GM12878 (cell line): ENCODE results near the gene MEP1B. TPM values are rescaled to one million over a fixed set of nuclear protein-coding genes. Genes with fewer than 3 reads are reported as not detected.

ENCODE experiments used
- ATAC-seq: fragments of 200-7000 bp; cut with Tn5 transposase; 3 replicates; pipeline ENCODE4 v1.9.1; 2020; ENCODE audit warnings: mild to moderate bottlenecking, moderate library complexity
- BruUV-seq: library from RNA; stranded (reverse); fragments of 400-500 nt; replicated peaks from 2 replicates; lab custom pipeline; 2021; lab: Mats Ljungman, UMichigan
- CTCF ChIA-PET: fragments of 300-600 bp; sonication (Branson Sonifier 250); formaldehyde crosslinking; extraction: SDS; loops from one replicate; lab custom pipeline; 2021; ENCODE audit warnings: inconsistent platforms; lab: Yijun Ruan, JAX
- POLR2A ChIA-PET: fragments of 350-600 bp; formaldehyde crosslinking; extraction: SDS; loops from one replicate; lab custom pipeline; 2021; ENCODE audit warnings: inconsistent platforms; lab: Charles Lee
- RAD21 ChIA-PET: fragments of 300-600 bp; sonication (Branson Sonifier 250); formaldehyde crosslinking; loops from one replicate; lab custom pipeline; 2023; ENCODE audit warnings: antibody characterized with exemption; ENCODE audit not compliant: unreplicated experiment; lab: Charles Lee
- SMC1A ChIA-PET: fragments of 300-600 bp; sonication (Branson Sonifier 250); formaldehyde crosslinking; loops from one replicate; lab custom pipeline; 2023; ENCODE audit not compliant: unreplicated experiment, uncharacterized antibody; lab: Charles Lee
- DNase-seq: peaks from one replicate; pipeline ENCODE4 v3.0.0-alpha.2; 2011; ENCODE audit warnings: low read depth, low spot score
- FAIRE-seq: peaks from 3 replicates; lab custom pipeline; 2011; peaks lifted over from hg19 to GRCh38; lab: Jason Lieb, UNC
- H2AFZ ChIP-seq: 2 replicates; pipeline ENCODE4 v1.6.0; 2011; ENCODE audit warnings: low read depth, low read length, control low read depth; ENCODE audit not compliant: control insufficient read depth
- H3K27ac ChIP-seq: 2 replicates; pipeline ENCODE4 v1.5.1; 2011; ENCODE audit warnings: control low read depth; ENCODE audit not compliant: control insufficient read depth, insufficient read depth
- H3K27me3 ChIP-seq, 2 experiments: replicated peaks in 1 of 2; 2 replicates each; pipeline versions ENCODE4 v1.6.0 to v1.6.1; 2011; ENCODE audit warnings: low read length in 1 of 2; ENCODE audit not compliant: control insufficient read depth in 2 of 2, insufficient read depth in 2 of 2
- H3K36me3 ChIP-seq, 2 experiments: 2 replicates each; pipeline ENCODE4 v1.5.1; 2011; ENCODE audit warnings: low read length in 1 of 2; ENCODE audit not compliant: control insufficient read depth in 2 of 2, insufficient read depth in 2 of 2
- H3K4me1 ChIP-seq: 2 replicates; pipeline ENCODE4 v1.6.1; 2011; ENCODE audit warnings: mild to moderate bottlenecking, low read length, moderate library complexity, mixed read lengths; ENCODE audit not compliant: control insufficient read depth, insufficient read depth
- H3K4me2 ChIP-seq: 2 replicates; pipeline ENCODE4 v1.6.0; 2011; ENCODE audit warnings: control low read depth; ENCODE audit not compliant: control insufficient read depth, insufficient read depth
- H3K4me3 ChIP-seq: fragments of 200-600 bp; sonication (generic); 2 replicates; pipeline ENCODE4 v1.5.1; 2016
- H3K79me2 ChIP-seq: 2 replicates; pipeline ENCODE4 v1.6.0; 2011; ENCODE audit warnings: low read length; ENCODE audit not compliant: control insufficient read depth, insufficient read depth
- H3K9ac ChIP-seq: 2 replicates; pipeline ENCODE4 v1.8.0; 2011; ENCODE audit warnings: low read length, control low read depth, mixed read lengths; ENCODE audit not compliant: control insufficient read depth, insufficient read depth
- H3K9me3 ChIP-seq: replicated peaks from 3 replicates; pipeline ENCODE4 v1.5.1; 2011; ENCODE audit warnings: mild to moderate bottlenecking, low read length; ENCODE audit not compliant: control insufficient read depth, insufficient read depth
- H4K20me1 ChIP-seq: 2 replicates; pipeline ENCODE4 v1.6.0; 2011; ENCODE audit not compliant: control insufficient read depth, insufficient read depth
- ATF7 ChIP-seq: fragments of 450-650 bp; IDR thresholded peaks from 2 replicates; pipeline ENCODE4 v1.6.1; 2016; ENCODE audit warnings: low read depth, mild to moderate bottlenecking
- BCL3 ChIP-seq: IDR thresholded peaks from 2 replicates; pipeline ENCODE4 v1.6.1; 2011; ENCODE audit warnings: borderline replicate concordance, low read depth, mild to moderate bottlenecking, moderate library complexity, low read length; ENCODE audit not compliant: insufficient read depth, poor library complexity, severe bottlenecking
- CHD2 ChIP-seq: IDR thresholded peaks from 2 replicates; pipeline ENCODE4 v1.6.1; 2011; ENCODE audit warnings: low read depth, low read length, improper control_type of control experiment, borderline replicate concordance
- CUX1 ChIP-seq: IDR thresholded peaks from 2 replicates; pipeline ENCODE4 v1.6.1; 2012; ENCODE audit warnings: improper control_type of control experiment, low read depth, low read length; ENCODE audit not compliant: insufficient replicate concordance
- DPF2 ChIP-seq: fragments of 450-650 bp; IDR thresholded peaks from 2 replicates; pipeline ENCODE4 v1.6.1; 2017; ENCODE audit warnings: mild to moderate bottlenecking
- ETV6 ChIP-seq, 2 experiments: fragments of 450-650 bp in 1 of 2; IDR thresholded peaks in 1 of 2; conservative IDR thresholded peaks in 1 of 2; 2 replicates each; pipeline ENCODE4 v1.6.1; 2014; ENCODE audit warnings: antibody characterized with exemption in 1 of 2, borderline replicate concordance in 1 of 2, low read depth in 1 of 2, mild to moderate bottlenecking in 1 of 2, moderate library complexity in 1 of 2
- EZH2 ChIP-seq: IDR thresholded peaks from 2 replicates; pipeline ENCODE4 v1.6.1; 2012; ENCODE audit warnings: low read depth, mild to moderate bottlenecking, control low read depth, inconsistent platforms, low read length, borderline replicate concordance; ENCODE audit not compliant: control insufficient read depth
- IKZF1 ChIP-seq: fragments of 450-650 bp; conservative IDR thresholded peaks from 2 replicates; pipeline ENCODE4 v1.6.1; 2017; ENCODE audit warnings: antibody characterized with exemption, mild to moderate bottlenecking
- KAT2A ChIP-seq: conservative IDR thresholded peaks from 2 replicates; pipeline ENCODE4 v1.6.1; 2011; ENCODE audit warnings: low read depth, low read length; ENCODE audit not compliant: control insufficient read depth
- NFYA ChIP-seq: IDR thresholded peaks from 2 replicates; pipeline ENCODE4 v1.6.1; 2011; ENCODE audit warnings: low read depth, mild to moderate bottlenecking, low read length, improper control_type of control experiment, borderline replicate concordance
- SMAD5 ChIP-seq: IDR thresholded peaks from 2 replicates; pipeline ENCODE4 v1.6.1; 2016; ENCODE audit warnings: antibody characterized with exemption, low read depth
- SMC3 ChIP-seq: IDR thresholded peaks from 2 replicates; pipeline ENCODE4 v1.6.1; 2011; ENCODE audit warnings: low read length, improper control_type of control experiment, borderline replicate concordance
- SREBF1 ChIP-seq: IDR thresholded peaks from 2 replicates; pipeline ENCODE4 v1.6.1; 2012; ENCODE audit warnings: mild to moderate bottlenecking, low read length
- TARDBP ChIP-seq: IDR thresholded peaks from 2 replicates; pipeline ENCODE4 v1.6.1; 2016; ENCODE audit warnings: borderline replicate concordance
- TCF3 ChIP-seq: IDR thresholded peaks from 2 replicates; pipeline ENCODE4 v1.6.1; 2012; ENCODE audit warnings: low read depth, mild to moderate bottlenecking, low read length, borderline replicate concordance; ENCODE audit not compliant: insufficient read depth
- WGBS: methylation state at CpG from one replicate; pipeline ENCODE4 v1.1.6; 2016; ENCODE audit warnings: low lambda C conversion rate; ENCODE audit not compliant: insufficient replicate concordance, insufficient coverage; ENCODE audit errors: missing lambda C conversion rate; 5-methylcytosine and 5-hydroxymethylcytosine counted together
- in situ Hi-C: fragments of 300-500 bp; cut with MboI; formaldehyde crosslinking; loops from 9 replicates; pipeline ENCODE4 v1.14.3; 2018; ENCODE audit warnings: mixed read lengths
- intact Hi-C: fragments of 100-400 bp; cut with micrococcal nuclease; formaldehyde crosslinking; loops from one replicate; pipeline ENCODE4 v1.14.2; 2022; ENCODE audit not compliant: unreplicated experiment
- polyA plus RNA-seq, 11 experiments: library from polyadenylated mRNA; depleted of rRNA in 4 of 11; unstranded in 6 of 11; stranded (reverse) in 5 of 11; fragments of >200 nt; fragmentation: Nextera tagmentation in 4 of 11; fragmentation: Illumina TruSeq in 1 of 11; extraction: Ambion mirVana in 4 of 11; extraction: Trizol in 1 of 11; gene quantifications; 1 replicate in 1 of 11; 2 replicates in 10 of 11; pipeline versions ENCODE4 v1.2.1 to v1.2.3, GENCODE V29; 2011 to 2016; ENCODE audit warnings: inconsistent platforms in 2 of 11, missing spikeins in 2 of 11, low read depth in 1 of 11
- total RNA-seq, 4 experiments: library from RNA; depleted of rRNA in 3 of 4; stranded (reverse); fragments of >200 nt in 3 of 4; fragmentation: Illumina TruSeq in 1 of 4; extraction: Trizol in 1 of 4; gene quantifications; 2 replicates each; pipeline versions ENCODE4 v1.2.1 to v1.2.3, GENCODE V29; 2013 to 2021

Gene MEP1B
- total and polyA plus RNA-seq, 10 of the 15 experiments (the other 5 are each of a cell fraction or from before 2014, with no cell fraction given), result 0.04 to 0.05 TPM; not detected in 8

- Histone ChIP-seq H3K4me3 (peak overlapping the region; percentile 9; the same call in 1 of the 2 replicates), H3K4me2 (peak overlapping the region; percentile 36), H3K36me3 (no peaks in the 10 kb centered on the region), H3K79me2 (no peaks in the 10 kb centered on the region), H2AFZ (no peak overlapping the region), H3K9ac (no peak overlapping the region), H3K9me3 (peaks cover 3% of the 10 kb centered on the region; the same call in 2 of the 3 replicates), H3K27ac (no peak overlapping the region), H4K20me1 (no peaks in the 10 kb centered on the region), H3K27me3 (no peaks in the 10 kb centered on the region), H3K4me1 (peaks cover 3% of the 10 kb centered on the region)
- ChIA-PET RAD21 (interaction anchor here (0.6 kb wide), 1 partner anchor 67 kb away, joined by 3 read pairs; no protein-coding TSS in a partner anchor), CTCF (interaction anchor here (0.6 to 1.2 kb wide), 3 partner anchors 244 to 399 kb away, joined by 3 read pairs; no protein-coding TSS in a partner anchor), POLR2A (no interaction called here), SMC1A (no interaction called here)
- no TSS peak for BruUV-seq
- intact Hi-C loops, result loop anchor here (10.0 kb wide), 1 partner anchor 782 kb away; no protein-coding TSS in a partner anchor
- FAIRE-seq, result peak; percentile 88
- in situ Hi-C loops, result no loop called here
- DNase-seq, result peak; percentile 19
- peak; percentile 88 for ATAC-seq
- 18% methylated on average over 5 of the region's 5 CpGs for WGBS
- no peak for TF ChIP-seq TARDBP
- TF ChIP-seq BCL3, result no peak
- no peak for TF ChIP-seq EZH2
- no peak for TF ChIP-seq KAT2A
- TF ChIP-seq CUX1, result peak; percentile 37
- 0 out of 2 replicates have a peak, but pooled peaks have one; percentile 36 for TF ChIP-seq DPF2
- TF ChIP-seq SMC3, result no peak
- no peak for TF ChIP-seq NFYA
- TF ChIP-seq ATF7, result no peak
- TF ChIP-seq ETV6 (conservative IDR thresholded peaks at IDR 0.05 in 1 of 2, IDR thresholded peaks at IDR 0.05 in 1 of 2; ENCODE audit: borderline replicate concordance in 1 of 2, low read depth in 1 of 2), result peak in 1 of 2 experiments; percentile 27; a peak in 1 of 4 replicates
- no peak for TF ChIP-seq SMAD5
- TF ChIP-seq CHD2, result no peak
- TF ChIP-seq IKZF1, result 0 out of 2 replicates have a peak, but pooled peaks have one; percentile 17
- no peak for TF ChIP-seq TCF3
- no peak for TF ChIP-seq SREBF1
Observed at GRCh38 chr18:32152705-32153448, 37.0 kb upstream of the MEP1B start.
